ENCODE results near the gene NID1.

DNA sequence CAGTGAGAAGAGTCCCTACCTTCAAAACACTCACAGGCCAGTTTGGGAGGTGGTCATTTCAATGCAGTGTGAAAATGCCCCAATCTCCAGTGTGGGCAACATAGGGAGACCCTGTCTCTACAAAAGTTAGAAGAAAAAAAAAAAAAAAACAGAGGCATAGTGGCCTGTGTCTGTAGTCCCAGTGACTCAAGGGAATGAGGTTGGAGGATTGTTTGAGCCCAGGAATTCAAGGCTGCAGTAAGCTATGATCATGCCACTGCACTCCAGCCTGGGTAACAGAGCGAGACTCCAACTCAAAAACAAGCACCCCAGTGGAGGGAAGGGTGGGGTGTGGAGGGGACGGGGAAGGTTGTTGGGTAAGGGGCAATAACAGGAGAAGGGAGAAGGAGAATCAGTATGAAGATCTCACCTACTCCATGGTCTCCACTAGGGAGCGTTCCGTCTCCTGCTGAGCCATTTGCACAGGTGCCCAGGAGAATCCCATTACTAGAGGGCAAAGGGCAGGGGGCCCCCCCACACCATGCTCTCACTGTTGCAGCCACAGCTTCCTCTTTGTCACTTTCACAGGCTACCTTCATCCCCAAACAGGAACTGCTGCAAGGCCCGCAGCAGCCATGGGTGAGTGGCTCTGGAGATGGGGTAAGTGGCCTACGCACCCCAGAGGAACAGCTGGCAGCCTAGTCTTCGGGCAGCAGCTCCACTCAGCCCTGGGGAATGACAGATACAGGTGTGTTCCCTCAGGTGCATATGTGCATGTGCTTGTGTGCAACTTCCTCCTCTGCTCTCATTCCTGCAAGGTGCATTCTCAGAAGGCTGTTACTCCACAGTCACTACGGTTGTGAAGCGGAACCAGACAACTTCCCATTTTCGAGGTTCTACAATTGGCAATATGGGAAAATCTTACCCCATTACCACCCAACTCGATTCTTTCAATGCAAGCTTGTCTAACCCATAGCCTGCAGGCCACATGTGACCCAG, 110.3 kb downstream of the NID1 start:
- TF ChIP-seq POLR2AphosphoS5 (IDR thresholded peaks at IDR 0.05), result no peak
- no peak for TF ChIP-seq POLR2A (IDR thresholded peaks at IDR 0.05)

All from upper lobe of left lung (tissue), 4 donors.